Ascending aorta (tissue), 2 donors: ENCODE data around the gene DAO. TPM values are rescaled to one million over a fixed set of nuclear protein-coding genes. Genes with fewer than 3 reads are reported as not detected.
"Not testable (repeated sequence)": the region's sequence is repeated elsewhere in the genome, so short reads cannot be mapped to it uniquely, and the experiment has no call there.

Source experiments
- DNase-seq, 2 donors: peaks; one replicate each; pipeline ENCODE4 v3.0.0-alpha.2; 2019; ENCODE audit warnings: low spot score in 2 of 2
- H3K27ac ChIP-seq, 2 donors: fragments of 200-600 bp; sonication (generic); one replicate each; pipeline ENCODE4 v1.5.1; 2016 to 2017; ENCODE audit warnings: mild to moderate bottlenecking in 1 of 2
- H3K27me3 ChIP-seq: fragments of 200-600 bp; sonication (generic); one replicate; pipeline ENCODE4 v1.5.1; 2017
- H3K36me3 ChIP-seq, 2 donors: fragments of 200-600 bp; sonication (generic); one replicate each; pipeline ENCODE4 v1.5.1; 2016
- H3K4me1 ChIP-seq, 2 donors: fragments of 200-600 bp; sonication (generic); one replicate each; pipeline ENCODE4 v1.5.1; 2016 to 2017; ENCODE audit warnings: mild to moderate bottlenecking in 1 of 2
- H3K4me3 ChIP-seq, 2 donors: fragments of 200-600 bp; sonication (generic); one replicate each; pipeline ENCODE4 v1.5.1; 2016 to 2017; ENCODE audit warnings: mild to moderate bottlenecking in 1 of 2
- H3K9me3 ChIP-seq, 2 donors: fragments of 200-600 bp; sonication (generic); one replicate each; pipeline ENCODE4 v1.5.1; 2016
- intact Hi-C: fragments of 100-400 bp; cut with DNase I; formaldehyde crosslinking; loops from one replicate; pipeline ENCODE4 v1.15.1; 2023
- total RNA-seq: library from RNA; depleted of rRNA; stranded (reverse); fragments of >200 nt; gene quantifications from one replicate; pipeline ENCODE4 v1.1.0, GENCODE V29; 2016
- TF ChIP-seq, protein P1 (sequence below), 3 experiments: fragments of 200-600 bp in 2 of 3; fragments of 450-650 bp in 1 of 3; sonication (generic) in 2 of 3; IDR thresholded peaks; one replicate each; pipeline ENCODE4 v1.5.1; 2016 to 2019; ENCODE audit warnings: antibody characterized with exemption in 3 of 3, mild to moderate bottlenecking in 1 of 3, moderate library complexity in 1 of 3

DAO gene
- total RNA-seq, 1 donor from 2014 or later, result not detected

DNA sequence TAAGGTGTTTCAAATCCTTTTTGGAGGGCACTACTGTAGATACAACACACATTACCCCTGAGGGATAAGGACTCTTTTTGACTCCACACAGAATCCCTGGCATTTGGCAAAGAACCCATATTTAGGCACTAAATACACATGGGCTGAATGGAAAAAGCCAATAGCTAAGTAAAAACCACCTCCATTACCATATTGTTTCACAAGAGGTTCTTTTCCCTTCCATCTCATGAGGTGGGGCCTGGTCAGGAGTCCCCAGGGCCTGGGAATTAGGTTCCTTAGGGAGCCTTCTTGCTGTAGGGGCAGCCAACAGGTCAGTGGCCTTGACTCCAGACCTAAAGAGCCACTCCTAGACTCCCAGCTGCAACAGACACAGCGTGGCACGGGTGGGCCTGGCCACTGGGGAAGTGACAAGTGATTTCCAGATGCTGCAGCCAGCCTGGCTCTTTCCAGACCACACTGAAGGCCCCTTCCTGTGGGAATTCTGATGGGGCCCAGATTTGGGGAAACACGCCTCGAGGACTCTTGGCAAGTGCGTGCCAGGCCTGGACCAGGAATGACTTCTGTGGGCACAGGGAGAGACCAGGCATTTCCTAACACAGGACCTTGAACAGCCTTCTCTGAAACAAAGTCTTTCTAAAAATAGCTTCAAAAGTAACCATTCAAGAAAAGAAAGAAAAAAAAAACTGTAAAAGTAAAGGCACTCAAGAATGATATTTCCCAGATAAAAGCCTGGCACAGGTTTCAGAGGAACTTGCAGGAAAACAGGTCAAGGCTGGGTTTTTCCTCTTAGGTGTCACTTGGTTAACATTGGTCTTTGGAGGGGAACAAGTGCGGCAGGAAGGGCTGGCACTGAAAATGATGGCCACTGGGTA, 40.6 kb upstream of the DAO start:
- TF ChIP-seq, protein P1, sequence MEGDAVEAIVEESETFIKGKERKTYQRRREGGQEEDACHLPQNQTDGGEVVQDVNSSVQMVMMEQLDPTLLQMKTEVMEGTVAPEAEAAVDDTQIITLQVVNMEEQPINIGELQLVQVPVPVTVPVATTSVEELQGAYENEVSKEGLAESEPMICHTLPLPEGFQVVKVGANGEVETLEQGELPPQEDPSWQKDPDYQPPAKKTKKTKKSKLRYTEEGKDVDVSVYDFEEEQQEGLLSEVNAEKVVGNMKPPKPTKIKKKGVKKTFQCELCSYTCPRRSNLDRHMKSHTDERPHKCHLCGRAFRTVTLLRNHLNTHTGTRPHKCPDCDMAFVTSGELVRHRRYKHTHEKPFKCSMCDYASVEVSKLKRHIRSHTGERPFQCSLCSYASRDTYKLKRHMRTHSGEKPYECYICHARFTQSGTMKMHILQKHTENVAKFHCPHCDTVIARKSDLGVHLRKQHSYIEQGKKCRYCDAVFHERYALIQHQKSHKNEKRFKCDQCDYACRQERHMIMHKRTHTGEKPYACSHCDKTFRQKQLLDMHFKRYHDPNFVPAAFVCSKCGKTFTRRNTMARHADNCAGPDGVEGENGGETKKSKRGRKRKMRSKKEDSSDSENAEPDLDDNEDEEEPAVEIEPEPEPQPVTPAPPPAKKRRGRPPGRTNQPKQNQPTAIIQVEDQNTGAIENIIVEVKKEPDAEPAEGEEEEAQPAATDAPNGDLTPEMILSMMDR (IDR thresholded peaks at IDR 0.05), result no peak
- Histone ChIP-seq H3K27ac (peak overlapping the region; percentile 96 to 97), H3K4me3 (no peak overlapping the region), H3K36me3 (peaks cover 11 to 14% of the 10 kb centered on the region in 2 donors), H3K9me3 (no peaks in the 10 kb centered on the region), H3K27me3 (no peaks in the 10 kb centered on the region), H3K4me1 (peaks cover 32 to 53% of the 10 kb centered on the region in 2 donors)
- intact Hi-C loops, result loop anchor here (1.0 to 5.0 kb wide), 5 partner anchors 15 to 623 kb away; partner anchors contain the start of gene CORO1C
- DNase-seq, result peak; percentile 72 to 96

DNA sequence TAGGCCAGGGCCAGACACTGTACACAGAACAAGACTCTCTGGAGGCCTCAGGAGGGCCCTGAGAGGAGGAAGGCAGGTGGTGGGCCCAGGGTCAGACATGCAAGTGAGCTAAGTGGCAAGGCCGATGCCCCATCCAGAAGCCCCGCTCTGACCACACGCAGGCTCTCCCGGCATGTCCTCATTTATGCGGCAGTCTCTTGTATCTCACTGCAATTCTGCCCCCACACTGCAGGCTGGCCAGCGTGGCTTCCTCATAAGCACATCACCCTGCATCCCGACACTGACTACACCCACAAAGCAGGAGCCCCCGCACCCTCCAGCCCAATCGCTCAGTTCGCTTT, 40.0 kb upstream of the DAO start:
- H3K9me3 ChIP-seq, result no peaks in the 10 kb centered on the region
- TF ChIP-seq, protein P1 (IDR thresholded peaks at IDR 0.05), result no peak
- no peaks in the 10 kb centered on the region for H3K27me3 ChIP-seq
- peaks cover 8 to 10% of the 10 kb centered on the region in 2 donors for H3K36me3 ChIP-seq
- intact Hi-C loops, result loop anchor here (1.0 to 5.0 kb wide), 5 partner anchors 14 to 622 kb away; partner anchors contain the start of gene CORO1C
- no peak overlapping the region for H3K4me3 ChIP-seq
- no peak for DNase-seq
- peak overlapping the region; percentile 96 to 97 for H3K27ac ChIP-seq
- peaks cover 28 to 47% of the 10 kb centered on the region in 2 donors for H3K4me1 ChIP-seq

DNA sequence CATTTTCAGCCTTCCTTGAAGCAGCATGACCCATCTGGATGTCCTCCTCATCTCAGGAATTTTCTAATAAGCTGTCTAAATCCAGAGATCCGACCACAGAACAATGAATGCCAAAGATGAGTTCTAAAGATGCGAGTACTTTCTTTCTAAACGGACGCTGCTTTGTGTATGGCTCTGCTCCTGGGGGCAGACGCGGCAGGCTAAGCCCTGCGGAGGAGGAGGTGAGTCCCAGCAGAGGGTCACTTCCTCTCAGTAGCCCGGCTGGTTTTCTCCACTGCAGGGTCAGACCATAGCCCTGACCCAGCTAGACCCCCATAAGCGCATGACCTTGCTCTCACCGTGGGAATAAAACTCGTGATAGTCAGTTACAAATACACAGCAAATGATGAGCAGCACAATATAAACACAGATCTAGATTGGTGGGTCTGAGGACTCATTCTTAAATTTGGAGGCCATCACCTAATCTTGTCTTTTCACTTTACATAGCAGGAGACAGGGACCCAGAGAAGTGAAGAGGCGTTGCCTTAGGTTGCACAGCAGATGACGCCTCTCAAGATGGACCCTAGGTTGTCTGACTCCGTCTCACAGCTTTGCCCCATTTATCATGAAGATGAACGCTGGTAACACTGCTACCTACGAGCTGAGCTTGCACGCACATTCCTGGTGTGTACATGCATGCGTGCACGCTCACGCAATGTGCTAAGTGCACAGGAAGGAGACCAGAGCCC, 39.1 kb upstream of the DAO start:
- Histone ChIP-seq H3K27ac (peak overlapping the region; percentile 96 to 97), H3K4me1 (peaks cover 28 to 39% of the 10 kb centered on the region in 2 donors), H3K9me3 (no peaks in the 10 kb centered on the region), H3K36me3 (peaks cover 5 to 10% of the 10 kb centered on the region in 2 donors), H3K27me3 (no peaks in the 10 kb centered on the region), H3K4me3 (no peak overlapping the region)
- no peak for DNase-seq
- intact Hi-C loops, result no loop called here
- TF ChIP-seq, protein P1 (IDR thresholded peaks at IDR 0.05), result no peak

DNA sequence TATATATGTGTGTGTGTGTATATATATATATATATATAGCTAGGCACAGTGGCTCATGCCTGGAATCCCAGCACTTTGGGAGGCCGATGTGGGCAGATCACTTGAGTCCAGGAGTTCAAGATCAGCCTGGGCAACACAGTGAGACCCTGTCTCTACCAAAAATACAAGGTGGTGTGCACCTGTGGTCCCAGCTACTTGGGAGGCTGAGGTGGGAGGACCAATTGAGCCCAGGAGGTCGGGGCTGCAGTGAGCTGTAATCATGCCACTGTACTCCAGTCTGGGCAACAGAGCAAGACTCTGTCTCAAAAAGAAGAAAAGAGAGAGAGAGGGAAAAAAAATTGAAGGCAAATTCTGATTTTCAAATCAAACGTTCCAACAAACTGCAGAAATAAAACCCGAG, 38.1 kb upstream of the DAO start:
- Histone ChIP-seq H3K27ac (peak overlapping the region; percentile 15 to 97), H3K4me1 (peaks cover 34 to 44% of the 10 kb centered on the region in 2 donors), H3K36me3 (peaks cover 5 to 10% of the 10 kb centered on the region in 2 donors)
- H3K4me3 ChIP-seq, DNase-seq, H3K27me3 ChIP-seq, H3K9me3 ChIP-seq, intact Hi-C loops: not testable (repeated sequence)

DNA sequence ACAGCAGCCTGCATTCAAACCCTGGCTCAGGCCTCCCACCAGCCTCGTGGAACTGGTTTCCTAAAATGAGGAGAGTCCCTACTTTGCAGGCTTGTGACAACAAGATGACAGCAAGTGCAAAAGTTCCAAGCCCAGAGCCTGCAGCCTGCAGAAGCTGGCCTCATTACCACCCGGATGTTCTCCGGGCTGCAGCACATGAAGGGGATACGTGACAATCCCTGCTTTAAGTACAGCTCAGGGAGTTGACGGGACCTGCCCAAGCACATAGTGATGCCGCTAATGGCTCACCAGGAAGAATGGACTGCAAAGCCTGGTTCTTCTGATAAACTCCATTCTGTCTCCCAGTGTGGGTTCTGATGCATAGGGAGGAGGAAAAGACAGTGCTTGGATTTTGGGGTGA, 37.5 kb upstream of the DAO start:
- Histone ChIP-seq H3K36me3 (peaks cover 5 to 16% of the 10 kb centered on the region in 2 donors), H3K4me1 (peaks cover 30 to 43% of the 10 kb centered on the region in 2 donors), H3K9me3 (no peaks in the 10 kb centered on the region), H3K27ac (peak overlapping the region; percentile 15 to 97), H3K4me3 (no peak overlapping the region), H3K27me3 (no peaks in the 10 kb centered on the region)
- DNase-seq, result no peak
- intact Hi-C loops, result no loop called here
- TF ChIP-seq, protein P1 (IDR thresholded peaks at IDR 0.05), result no peak

DNA sequence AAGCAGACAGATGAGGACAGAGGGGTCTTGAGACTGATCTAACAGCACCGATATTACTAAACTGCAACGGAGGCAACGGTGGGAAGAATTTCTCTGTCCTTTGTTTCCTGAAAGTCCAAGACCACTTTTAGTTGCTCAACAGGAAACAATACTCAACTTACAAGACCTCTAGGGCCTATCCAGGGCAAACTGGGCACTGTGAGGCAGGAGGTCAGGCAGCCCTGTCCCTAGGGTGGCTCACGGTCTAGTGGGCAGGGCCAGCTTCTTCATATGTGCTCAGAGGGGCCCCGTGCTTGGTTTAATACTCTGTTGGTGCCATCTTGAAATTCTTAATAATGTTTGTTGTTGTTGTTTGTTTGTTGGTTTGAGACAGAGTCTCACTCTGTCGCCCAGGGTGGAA, 36.7 kb upstream of the DAO start:
- peaks cover 22 to 35% of the 10 kb centered on the region in 2 donors for H3K4me1 ChIP-seq
- TF ChIP-seq, protein P1 (IDR thresholded peaks at IDR 0.05), result no peak
- no peaks in the 10 kb centered on the region for H3K9me3 ChIP-seq
- no peak overlapping the region for H3K4me3 ChIP-seq
- intact Hi-C loops, result no loop called here
- peak overlapping the region; percentile 56 to 97 for H3K27ac ChIP-seq
- no peaks in the 10 kb centered on the region for H3K27me3 ChIP-seq
- peaks cover 5 to 22% of the 10 kb centered on the region in 2 donors for H3K36me3 ChIP-seq
- no peak for DNase-seq
